Measurements from ENCODE around the gene ABCC3. TPM values are rescaled to one million over a fixed set of nuclear protein-coding genes. Genes with fewer than 3 reads are reported as not detected.
A peak's percentile ranks its signal among the peaks of the same experiment; 100 is the strongest.

ABCC3 gene
- total and polyA plus RNA-seq, 8 donors, result 13.6 to 1,043 (median 188) TPM

- TF ChIP-seq POLR2AphosphoS5 (IDR thresholded peaks at IDR 0.05), result no peak
- no peak for TF ChIP-seq CTCF (IDR thresholded peaks at IDR 0.05)
- TF ChIP-seq EP300 (IDR thresholded peaks at IDR 0.05), result no peak
- no peak for TF ChIP-seq POLR2A (IDR thresholded peaks at IDR 0.05)
- no peaks in the 10 kb centered on the region for H3K9me3 ChIP-seq
- intact Hi-C loops (cut with DNase I; ENCODE audit: low total_unique reads), result no loop called here
- peak in 1 of 2 donors; percentile 22 for DNase-seq
- 66 to 76% (median 68%) methylated on average over 9 to 10 of the region's 10 CpGs for WGBS, 5 donors
- peaks cover 0 to 5% (median 0%) of the 10 kb centered on the region in 4 donors for H3K36me3 ChIP-seq
- no peak overlapping the region for H3K4me3 ChIP-seq
- peaks cover 42 to 48% (median 45%) of the 10 kb centered on the region in 4 donors for H3K4me1 ChIP-seq
- H3K27me3 ChIP-seq, result no peaks in the 10 kb centered on the region
- peak overlapping the region in 1 of 5 donors; percentile 86 for H3K27ac ChIP-seq
Measured at GRCh38 chr17:50642722-50643656, 8.3 kb downstream of the ABCC3 start.

GRCh38 chr17:50645748-50646682, 11.3 kb downstream of the ABCC3 start:
- no peaks in the 10 kb centered on the region for H3K27me3 ChIP-seq
- TF ChIP-seq EP300 (IDR thresholded peaks at IDR 0.05) (no peak), CTCF (IDR thresholded peaks at IDR 0.05) (no peak), POLR2AphosphoS5 (IDR thresholded peaks at IDR 0.05) (no peak), POLR2A (IDR thresholded peaks at IDR 0.05) (no peak)
- no peak overlapping the region for H3K4me3 ChIP-seq
- peaks cover 0 to 5% (median 0%) of the 10 kb centered on the region in 4 donors for H3K36me3 ChIP-seq
- H3K4me1 ChIP-seq, result peaks cover 11 to 18% (median 15%) of the 10 kb centered on the region in 4 donors
- intact Hi-C loops (cut with DNase I; ENCODE audit: low total_unique reads), result no loop called here
- DNase-seq, result no peak
- H3K9me3 ChIP-seq, result no peaks in the 10 kb centered on the region
- no peak overlapping the region for H3K27ac ChIP-seq
- 94 to 96% (median 95%) methylated on average over 3 of the region's 3 CpGs for WGBS, 5 donors

- Histone ChIP-seq H3K27ac (no peak overlapping the region), H3K27me3 (no peaks in the 10 kb centered on the region), H3K9me3 (no peaks in the 10 kb centered on the region), H3K4me3 (no peak overlapping the region), H3K36me3 (peaks cover 0 to 5% (median 0%) of the 10 kb centered on the region in 4 donors), H3K4me1 (peaks cover 2 to 7% (median 5%) of the 10 kb centered on the region in 4 donors)
- DNase-seq, result peak in 1 of 2 donors; percentile 1
- TF ChIP-seq CTCF (IDR thresholded peaks at IDR 0.05) (no peak), EP300 (IDR thresholded peaks at IDR 0.05) (no peak), POLR2AphosphoS5 (IDR thresholded peaks at IDR 0.05) (no peak), POLR2A (IDR thresholded peaks at IDR 0.05) (no peak)
- WGBS, 5 donors, result 65 to 100% (median 85%) methylated on average over 2 of the region's 2 CpGs
- intact Hi-C loops (cut with DNase I; ENCODE audit: low total_unique reads), result no loop called here
Measured at GRCh38 chr17:50647187-50647586, 12.5 kb downstream of the ABCC3 start.

Data from stomach (tissue), 9 donors.